BE2C (cell line): Measurements from ENCODE around the gene NAGK.
A peak's percentile ranks its signal among the peaks of the same experiment; 100 is the strongest.

Experiments
- DNase-seq: peaks from one replicate; pipeline ENCODE4 v3.0.0-alpha.2; 2020
- H3K27me3 ChIP-seq: fragments of 250-450 bp; sonication (Bioruptor Pico); 2 replicates; pipeline ENCODE4 v1.5.1; 2020; ENCODE audit warnings: mild to moderate bottlenecking
- H3K36me3 ChIP-seq: fragments of 250-450 bp; sonication (Bioruptor Pico); 2 replicates; pipeline ENCODE4 v1.5.1; 2020; ENCODE audit warnings: mild to moderate bottlenecking
- H3K4me1 ChIP-seq: fragments of 250-450 bp; sonication (Bioruptor Pico); 2 replicates; pipeline ENCODE4 v1.5.1; 2020
- H3K4me3 ChIP-seq: 2 replicates; pipeline ENCODE4 v1.5.1; 2011; ENCODE audit warnings: low read depth, low read length
- H3K9me3 ChIP-seq: fragments of 250-450 bp; sonication (Bioruptor Pico); 2 replicates; pipeline ENCODE4 v1.5.1; 2020
- CTCF ChIP-seq: IDR thresholded peaks from 2 replicates; pipeline ENCODE4 v1.5.1; 2012; ENCODE audit warnings: mild to moderate bottlenecking, low read depth, low read length

Gene NAGK

GRCh38 chr2:71070294-71071093, 2.0 kb downstream of the NAGK start:
- Histone ChIP-seq H3K9me3 (no peaks in the 10 kb centered on the region), H3K27me3 (no peaks in the 10 kb centered on the region), H3K4me3 (no peak overlapping the region), H3K4me1 (no peaks in the 10 kb centered on the region), H3K36me3 (no peaks in the 10 kb centered on the region)
- DNase-seq = no peak
- peak; percentile 20; the same call in 1 of the 2 replicates for TF ChIP-seq CTCF

GRCh38 chr2:71071681-71072398, 3.4 kb downstream of the NAGK start:
- Histone ChIP-seq H3K27me3 (no peaks in the 10 kb centered on the region), H3K4me1 (no peaks in the 10 kb centered on the region), H3K36me3 (no peaks in the 10 kb centered on the region), H3K9me3 (no peaks in the 10 kb centered on the region), H3K4me3 (no peak overlapping the region)
- no peak for DNase-seq
- no peak for TF ChIP-seq CTCF

- Histone ChIP-seq H3K4me3 (no peak overlapping the region), H3K4me1 (no peaks in the 10 kb centered on the region), H3K9me3 (no peaks in the 10 kb centered on the region), H3K27me3 (no peaks in the 10 kb centered on the region), H3K36me3 (no peaks in the 10 kb centered on the region)
- TF ChIP-seq CTCF = no peak
- no peak for DNase-seq
Observed at GRCh38 chr2:71072492-71072891, 4.0 kb downstream of the NAGK start.

GRCh38 chr2:71073475-71073874, 5.0 kb downstream of the NAGK start:
- Histone ChIP-seq H3K36me3 (no peaks in the 10 kb centered on the region), H3K4me3 (no peak overlapping the region), H3K9me3 (no peaks in the 10 kb centered on the region), H3K27me3 (no peaks in the 10 kb centered on the region), H3K4me1 (no peaks in the 10 kb centered on the region)
- DNase-seq = no peak
- TF ChIP-seq CTCF = no peak

GRCh38 chr2:71074893-71075395, 6.5 kb downstream of the NAGK start:
- no peak for DNase-seq
- Histone ChIP-seq H3K36me3 (no peaks in the 10 kb centered on the region), H3K27me3 (no peaks in the 10 kb centered on the region), H3K4me3 (no peak overlapping the region), H3K9me3 (no peaks in the 10 kb centered on the region), H3K4me1 (no peaks in the 10 kb centered on the region)
- no peak for TF ChIP-seq CTCF

GRCh38 chr2:71078624-71079023, 10.2 kb downstream of the NAGK start:
- no peaks in the 10 kb centered on the region for H3K36me3 ChIP-seq
- no peaks in the 10 kb centered on the region for H3K9me3 ChIP-seq
- no peak for DNase-seq
- no peak for TF ChIP-seq CTCF
- H3K4me3 ChIP-seq = no peak overlapping the region
- no peaks in the 10 kb centered on the region for H3K4me1 ChIP-seq
- no peaks in the 10 kb centered on the region for H3K27me3 ChIP-seq
